Lung (tissue), 12 donors: ENCODE measurements around the gene ARHGEF9. TPM values are rescaled to one million over a fixed set of nuclear protein-coding genes. Genes with fewer than 3 reads are reported as not detected.

Experiments used
- ATAC-seq: fragments of 200-7000 bp; cut with Tn5 transposase; one replicate; pipeline ENCODE4 v1.9.1; 2020; ENCODE audit warnings: moderate number of reproducible peaks; ENCODE audit not compliant: insufficient read depth, low FRiP score
- DNase-seq, 3 donors: peaks; one replicate each; pipeline ENCODE4 v3.0.0-alpha.2; 2013 to 2017
- H3K27ac ChIP-seq, 2 donors: one replicate each; pipeline ENCODE4 v1.5.1; 2013; ENCODE audit warnings: mild to moderate bottlenecking in 2 of 2, moderate library complexity in 2 of 2, control low read depth in 1 of 2, inconsistent platforms in 1 of 2, low read depth in 1 of 2, low read length in 1 of 2
- H3K27me3 ChIP-seq, 3 donors: one replicate each; pipeline ENCODE4 v1.5.1; 2013; ENCODE audit warnings: low read length in 2 of 3; ENCODE audit not compliant: control insufficient read depth in 3 of 3, insufficient read depth in 3 of 3
- H3K36me3 ChIP-seq, 4 donors: one replicate each; pipeline ENCODE4 v1.5.1; 2013; ENCODE audit warnings: low read length in 4 of 4, mild to moderate bottlenecking in 1 of 4, moderate library complexity in 1 of 4; ENCODE audit not compliant: control insufficient read depth in 4 of 4, insufficient read depth in 4 of 4
- H3K4me1 ChIP-seq, 5 donors: one replicate each; pipeline ENCODE4 v1.5.1; 2013; ENCODE audit warnings: low read length in 5 of 5, mild to moderate bottlenecking in 2 of 5, moderate library complexity in 1 of 5; ENCODE audit not compliant: control insufficient read depth in 5 of 5, insufficient read depth in 5 of 5
- H3K4me3 ChIP-seq: one replicate; pipeline ENCODE4 v1.5.1; 2013; ENCODE audit warnings: mild to moderate bottlenecking, control low read depth, moderate library complexity
- H3K9ac ChIP-seq, 2 donors: one replicate each; pipeline ENCODE4 v1.5.1; 2013; ENCODE audit warnings: low read length in 2 of 2, control low read depth in 1 of 2; ENCODE audit not compliant: insufficient read depth in 1 of 2
- H3K9me3 ChIP-seq, 4 donors: one replicate each; pipeline ENCODE4 v1.5.1; 2013; ENCODE audit warnings: low read length in 3 of 4, mild to moderate bottlenecking in 1 of 4, moderate library complexity in 1 of 4; ENCODE audit not compliant: control insufficient read depth in 4 of 4, insufficient read depth in 3 of 4
- WGBS, 2 donors: extraction: QIAGEN DNeasy Blood & Tissue Kit; methylation state at CpG; one replicate each; pipeline ENCODE4 v1.1.7; 2013; 5-methylcytosine and 5-hydroxymethylcytosine counted together
- polyA plus RNA-seq, 2 donors: library from polyadenylated mRNA; stranded (reverse); fragments of 200-250 nt; gene quantifications; one replicate each; pipeline ENCODE4 v1.2.1, GENCODE V29; 2013
- total RNA-seq, 2 donors: library from RNA; depleted of rRNA in 1 of 2; stranded (reverse); fragments of >200 nt in 1 of 2; gene quantifications; one replicate each; pipeline ENCODE4 v1.2.1, GENCODE V29; 2014 to 2021
- TF ChIP-seq, protein P1 (sequence below): IDR thresholded peaks from 2 replicates; pipeline ENCODE4 v1.5.1; 2012; ENCODE audit warnings: mild to moderate bottlenecking; ENCODE audit errors: control extremely low read depth, extremely low read depth
- donor health status: control.
- donor health status: control.
- donor health status: Bipolar disorder and iron deficiency.
- donor health status: healthy.
- donor health status: DM: yes; HTN: yes; CAD: no.

ARHGEF9 gene
- total and polyA plus RNA-seq, 4 donors, result 5.8 to 25.5 (median 18.5) TPM

DNA sequence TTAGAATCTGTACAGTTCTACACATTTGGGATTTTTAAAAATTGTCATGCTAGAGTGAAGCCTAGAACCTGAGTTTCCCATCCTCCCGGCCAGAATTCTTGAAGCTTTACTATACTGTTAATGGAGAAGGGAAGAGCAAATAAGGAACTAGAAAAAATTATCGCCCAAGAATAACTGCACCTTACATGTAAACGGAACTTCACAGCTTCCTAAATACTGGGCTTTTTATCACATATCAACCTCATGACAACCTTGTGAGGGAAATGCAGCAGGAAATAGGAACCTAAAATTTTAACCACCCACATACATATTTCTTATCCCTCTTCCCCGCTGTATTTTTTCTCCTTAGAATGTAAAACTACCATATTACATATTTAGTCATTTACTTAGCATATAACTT is 19.3 kb downstream of the ARHGEF9 start:
- Histone ChIP-seq H3K4me1 (peaks cover 0 to 2% (median 0%) of the 10 kb centered on the region in 5 donors), H3K9me3 (peaks cover 0 to 2% (median 0%) of the 10 kb centered on the region in 4 donors), H3K4me3 (no peak overlapping the region), H3K27me3 (peaks cover 0 to 3% (median 0%) of the 10 kb centered on the region in 3 donors), H3K36me3 (no peaks in the 10 kb centered on the region), H3K9ac (no peak overlapping the region), H3K27ac (no peak overlapping the region)
- DNase-seq (no peak), ATAC-seq (no peak)
- 31 to 67% methylated on average over 4 of the region's 4 CpGs for WGBS, 2 donors
- TF ChIP-seq, protein P1, sequence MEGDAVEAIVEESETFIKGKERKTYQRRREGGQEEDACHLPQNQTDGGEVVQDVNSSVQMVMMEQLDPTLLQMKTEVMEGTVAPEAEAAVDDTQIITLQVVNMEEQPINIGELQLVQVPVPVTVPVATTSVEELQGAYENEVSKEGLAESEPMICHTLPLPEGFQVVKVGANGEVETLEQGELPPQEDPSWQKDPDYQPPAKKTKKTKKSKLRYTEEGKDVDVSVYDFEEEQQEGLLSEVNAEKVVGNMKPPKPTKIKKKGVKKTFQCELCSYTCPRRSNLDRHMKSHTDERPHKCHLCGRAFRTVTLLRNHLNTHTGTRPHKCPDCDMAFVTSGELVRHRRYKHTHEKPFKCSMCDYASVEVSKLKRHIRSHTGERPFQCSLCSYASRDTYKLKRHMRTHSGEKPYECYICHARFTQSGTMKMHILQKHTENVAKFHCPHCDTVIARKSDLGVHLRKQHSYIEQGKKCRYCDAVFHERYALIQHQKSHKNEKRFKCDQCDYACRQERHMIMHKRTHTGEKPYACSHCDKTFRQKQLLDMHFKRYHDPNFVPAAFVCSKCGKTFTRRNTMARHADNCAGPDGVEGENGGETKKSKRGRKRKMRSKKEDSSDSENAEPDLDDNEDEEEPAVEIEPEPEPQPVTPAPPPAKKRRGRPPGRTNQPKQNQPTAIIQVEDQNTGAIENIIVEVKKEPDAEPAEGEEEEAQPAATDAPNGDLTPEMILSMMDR, result no peak

DNA sequence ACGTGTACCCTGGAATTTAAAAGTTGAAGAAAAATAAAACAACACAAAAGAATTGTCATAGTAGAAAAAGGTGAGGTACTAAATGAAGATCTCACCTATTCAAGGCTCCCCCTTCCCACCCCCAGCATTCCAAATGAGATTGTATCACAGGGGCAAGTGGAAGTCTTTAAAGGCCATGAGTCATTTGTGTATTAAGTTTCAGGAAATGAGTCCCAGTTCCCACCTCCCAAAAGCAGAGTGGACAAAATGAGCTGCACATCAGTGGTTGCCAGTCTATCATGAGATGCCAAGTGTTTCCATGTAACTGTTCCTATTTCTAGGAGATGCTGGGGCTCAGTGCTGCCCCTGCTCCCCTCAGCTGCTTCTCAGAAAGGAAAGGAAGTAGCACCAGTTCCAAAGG is 20.1 kb downstream of the ARHGEF9 start:
- no peak overlapping the region for H3K9ac ChIP-seq
- peaks cover 0 to 2% (median 0%) of the 10 kb centered on the region in 4 donors for H3K9me3 ChIP-seq
- no peak overlapping the region for H3K27ac ChIP-seq
- H3K27me3 ChIP-seq, result peaks cover 0 to 3% (median 0%) of the 10 kb centered on the region in 3 donors
- TF ChIP-seq, protein P1, result no peak
- H3K36me3 ChIP-seq, result no peaks in the 10 kb centered on the region
- H3K4me1 ChIP-seq, result peaks cover 0 to 2% (median 0%) of the 10 kb centered on the region in 5 donors
- no peak for DNase-seq
- 51 to 67% methylated on average over 1 of the region's 1 CpG for WGBS, 2 donors
- no peak overlapping the region for H3K4me3 ChIP-seq
- no peak for ATAC-seq

DNA sequence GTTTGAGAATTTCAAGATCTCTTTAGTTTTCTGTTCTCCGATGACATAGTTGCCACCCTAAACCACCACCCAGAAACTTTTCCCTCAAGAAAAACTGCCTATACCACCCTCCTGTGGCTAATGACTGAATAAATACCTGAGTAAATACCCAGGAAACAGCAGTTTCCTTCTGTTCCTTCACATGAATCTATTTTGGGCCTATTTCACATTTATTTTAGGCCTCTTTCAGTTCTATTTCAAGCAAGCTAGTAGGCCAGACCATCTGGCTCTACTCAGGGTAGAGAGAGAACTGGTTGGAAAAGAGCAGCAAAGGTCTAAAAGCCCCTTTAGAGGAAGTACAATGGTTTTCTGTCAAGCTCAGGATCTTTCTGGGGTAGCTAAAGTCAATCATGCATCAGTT is 23.4 kb downstream of the ARHGEF9 start:
- Histone ChIP-seq H3K9me3 (no peaks in the 10 kb centered on the region), H3K27ac (no peak overlapping the region), H3K27me3 (peaks cover 0 to 1% (median 0%) of the 10 kb centered on the region in 3 donors), H3K4me3 (no peak overlapping the region), H3K9ac (no peak overlapping the region), H3K36me3 (no peaks in the 10 kb centered on the region), H3K4me1 (no peaks in the 10 kb centered on the region)
- TF ChIP-seq, protein P1, result no peak
- DNase-seq, result no peak
- no peak for ATAC-seq
- WGBS, 2 donors, result 22 to 52% methylated on average over 1 of the region's 1 CpG

DNA sequence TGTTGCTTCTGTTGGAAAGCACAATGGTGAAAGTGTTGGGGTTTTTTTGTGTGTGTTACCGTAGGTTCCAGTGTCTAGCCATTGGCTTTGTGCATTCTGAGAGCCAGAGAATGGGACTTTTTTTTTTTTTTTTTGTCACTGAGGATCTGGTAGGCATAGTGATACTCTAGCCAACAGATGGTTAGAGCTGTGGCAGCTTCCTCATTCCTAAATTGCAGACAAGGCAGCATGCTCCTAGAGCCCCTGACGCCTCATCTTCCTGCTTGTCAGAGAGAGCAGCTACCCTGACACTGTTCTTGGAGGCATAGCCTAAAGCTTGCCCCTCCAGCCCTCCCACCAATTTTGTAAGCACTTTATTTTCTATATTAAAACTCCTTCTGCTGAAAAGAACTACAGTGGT is 27.0 kb downstream of the ARHGEF9 start:
- Histone ChIP-seq H3K9me3 (no peaks in the 10 kb centered on the region), H3K9ac (no peak overlapping the region), H3K27ac (no peak overlapping the region), H3K4me1 (peaks cover 0 to 5% (median 3%) of the 10 kb centered on the region in 5 donors), H3K4me3 (no peak overlapping the region), H3K27me3 (no peaks in the 10 kb centered on the region), H3K36me3 (no peaks in the 10 kb centered on the region)
- ATAC-seq, result no peak
- WGBS, 2 donors, result 46 to 75% methylated on average over 2 of the region's 2 CpGs
- DNase-seq, result no peak
- TF ChIP-seq, protein P1, result no peak
